H1 (cell line): ENCODE results near the gene LVRN. TPM values are rescaled to one million over a fixed set of nuclear protein-coding genes. Genes with fewer than 3 reads are reported as not detected.
A peak's percentile ranks its signal among the peaks of the same experiment; 100 is the strongest.

Source experiments
- CTCF ChIA-PET: fragments of 300-600 bp; sonication (Branson Sonifier 250); formaldehyde crosslinking; loops from one replicate; lab custom pipeline; 2021; ENCODE audit not compliant: partially characterized antibody; lab: Charles Lee
- POLR2A ChIA-PET: fragments of 300-600 bp; sonication (Branson Sonifier 250); formaldehyde crosslinking; loops from one replicate; lab custom pipeline; 2021; ENCODE audit warnings: inconsistent platforms; ENCODE audit not compliant: partially characterized antibody; lab: Charles Lee
- DNase-seq, 2 experiments: peaks; one replicate each; pipeline versions ENCODE4 v3.0.0 to v3.0.0-alpha.2; 2010 to 2022; ENCODE audit warnings: low spot score in 2 of 2, low read depth in 1 of 2, mixed read lengths in 1 of 2
- FAIRE-seq: peaks from 2 replicates; lab custom pipeline; 2011; peaks lifted over from hg19 to GRCh38; lab: Jason Lieb, UNC
- H2AFZ ChIP-seq: 2 replicates; pipeline ENCODE4 v1.8.1; 2012; ENCODE audit warnings: low read length, inconsistent platforms
- H2AK5ac ChIP-seq: 2 replicates; pipeline ENCODE4 v1.6.1; 2013; ENCODE audit warnings: low read depth, low read length
- H2BK120ac ChIP-seq: replicated peaks from 2 replicates; pipeline ENCODE3; 2013; ENCODE audit warnings: low read depth, low read length, inconsistent platforms
- H2BK12ac ChIP-seq: 2 replicates; pipeline ENCODE4 v1.6.1; 2013; ENCODE audit warnings: low read depth, low read length
- H2BK15ac ChIP-seq: 2 replicates; pipeline ENCODE4 v1.6.1; 2013; ENCODE audit warnings: low read length
- H2BK20ac ChIP-seq: 2 replicates; pipeline ENCODE4 v1.6.1; 2013; ENCODE audit warnings: low read length
- H2BK5ac ChIP-seq: 2 replicates; pipeline ENCODE4 v1.6.1; 2013; ENCODE audit warnings: low read depth, low read length
- H3K14ac ChIP-seq: 2 replicates; pipeline ENCODE4 v1.6.1; 2013; ENCODE audit warnings: inconsistent platforms; ENCODE audit not compliant: insufficient read length
- H3K18ac ChIP-seq: 2 replicates; pipeline ENCODE4 v1.6.1; 2013; ENCODE audit warnings: low read length; ENCODE audit errors: extremely low read depth
- H3K23ac ChIP-seq: 2 replicates; pipeline ENCODE4 v1.6.1; 2013; ENCODE audit warnings: inconsistent platforms; ENCODE audit not compliant: insufficient read length
- H3K23me2 ChIP-seq: 2 replicates; pipeline ENCODE4 v1.6.1; 2013; ENCODE audit warnings: low read depth, low read length
- H3K27ac ChIP-seq: 2 replicates; pipeline ENCODE4 v1.6.1; 2011; ENCODE audit warnings: low read depth, low read length, inconsistent platforms
- H3K27me3 ChIP-seq, 4 experiments: replicated peaks in 1 of 4; 1 replicate in 1 of 4; 2 replicates in 3 of 4; pipeline versions ENCODE4 v1.6.1 to v1.8.1; 2011 to 2013; ENCODE audit warnings: low read length in 3 of 4, mild to moderate bottlenecking in 3 of 4, inconsistent platforms in 2 of 4, mixed read lengths in 2 of 4, moderate library complexity in 1 of 4; ENCODE audit not compliant: control insufficient read depth in 3 of 4, insufficient read depth in 3 of 4; ENCODE audit errors: extremely low read depth in 1 of 4
- H3K36me3 ChIP-seq, 4 experiments: 2 replicates each; pipeline versions ENCODE4 v1.6.1 to v1.8.1; 2011 to 2013; ENCODE audit warnings: mild to moderate bottlenecking in 4 of 4, low read length in 3 of 4, moderate library complexity in 2 of 4, control low read depth in 1 of 4, inconsistent platforms in 1 of 4; ENCODE audit not compliant: insufficient read depth in 4 of 4, control insufficient read depth in 2 of 4
- H3K4ac ChIP-seq: replicated peaks from 2 replicates; pipeline ENCODE3; 2013; ENCODE audit warnings: low read length, low read depth, mixed read lengths, inconsistent platforms; ENCODE audit not compliant: insufficient read length
- H3K4me1 ChIP-seq, 4 experiments: replicated peaks in 1 of 4; 1 replicate in 1 of 4; 2 replicates in 3 of 4; pipeline versions ENCODE4 v1.6.1 to v1.8.1; 2011 to 2013; ENCODE audit warnings: low read length in 3 of 4, inconsistent platforms in 2 of 4, mixed read lengths in 1 of 4; ENCODE audit not compliant: insufficient read depth in 4 of 4, control insufficient read depth in 3 of 4
- H3K4me2 ChIP-seq, 2 experiments: 2 replicates each; pipeline versions ENCODE4 v1.6.1 to v1.8.1; 2011 to 2013; ENCODE audit warnings: low read depth in 2 of 2, low read length in 2 of 2, control low read depth in 1 of 2, inconsistent platforms in 1 of 2, mild to moderate bottlenecking in 1 of 2; ENCODE audit not compliant: insufficient read depth in 1 of 2
- H3K4me3 ChIP-seq, 4 experiments: fragments of 200-600, 300-600 bp in 1 of 4; sonication (generic), shearing (Covaris generic), sonication (Bioruptor Twin) in 1 of 4; 2 replicates each; pipeline versions ENCODE4 v1.5.1 to v1.8.1; 2011 to 2016; ENCODE audit warnings: low read length in 4 of 4, low read depth in 3 of 4, control low read depth in 2 of 4, inconsistent platforms in 2 of 4, mild to moderate bottlenecking in 2 of 4, mixed read lengths in 1 of 4, moderate library complexity in 1 of 4; ENCODE audit not compliant: insufficient read depth in 2 of 4; ENCODE audit errors: extremely low read depth in 1 of 4
- H3K56ac ChIP-seq: replicated peaks from 2 replicates; pipeline ENCODE3; 2013; ENCODE audit warnings: low read depth, mild to moderate bottlenecking, mixed read lengths, low read length, inconsistent platforms; ENCODE audit not compliant: insufficient read length
- H3K79me1 ChIP-seq: 2 replicates; pipeline ENCODE4 v1.6.1; 2013; ENCODE audit warnings: low read depth, low read length, control low read depth
- H3K79me2 ChIP-seq, 2 experiments: 2 replicates each; pipeline versions ENCODE4 v1.6.1 to v1.8.1; 2012 to 2013; ENCODE audit warnings: low read length in 2 of 2, mild to moderate bottlenecking in 2 of 2, inconsistent platforms in 1 of 2; ENCODE audit not compliant: insufficient read depth in 2 of 2, control insufficient read depth in 1 of 2
- H3K9ac ChIP-seq, 4 experiments: replicated peaks in 1 of 4; 1 replicate in 1 of 4; 2 replicates in 3 of 4; pipeline versions ENCODE4 v1.6.1 to v1.8.1; 2011 to 2013; ENCODE audit warnings: low read depth in 3 of 4, low read length in 3 of 4, control low read depth in 2 of 4, mild to moderate bottlenecking in 2 of 4, moderate library complexity in 2 of 4, inconsistent platforms in 1 of 4; ENCODE audit errors: extremely low read depth in 1 of 4
- H3K9me3 ChIP-seq, 2 experiments: 2 replicates each; pipeline versions ENCODE4 v1.6.1 to v1.8.1; 2012 to 2013; ENCODE audit warnings: mild to moderate bottlenecking in 2 of 2, moderate library complexity in 2 of 2, control low read depth in 1 of 2, inconsistent platforms in 1 of 2, low read depth in 1 of 2, low read length in 1 of 2, mixed read lengths in 1 of 2; ENCODE audit not compliant: insufficient read depth in 2 of 2
- H4K20me1 ChIP-seq, 2 experiments: replicated peaks in 1 of 2; 2 replicates each; pipeline versions ENCODE3 to v1.8.1; 2011 to 2013; ENCODE audit warnings: inconsistent platforms in 2 of 2, low read length in 2 of 2, mild to moderate bottlenecking in 1 of 2; ENCODE audit not compliant: insufficient read depth in 2 of 2, control insufficient read depth in 1 of 2
- H4K5ac ChIP-seq: 2 replicates; pipeline ENCODE4 v1.6.1; 2013; ENCODE audit warnings: low read length, low read depth, mixed read lengths, inconsistent platforms; ENCODE audit not compliant: insufficient read length
- H4K8ac ChIP-seq: 2 replicates; pipeline ENCODE4 v1.8.0; 2013; ENCODE audit warnings: mild to moderate bottlenecking, moderate library complexity, low read length, inconsistent platforms; ENCODE audit not compliant: insufficient read depth; ENCODE audit errors: extremely low read depth
- H4K91ac ChIP-seq: replicated peaks from 2 replicates; pipeline ENCODE3; 2013; ENCODE audit warnings: low read length, mixed read lengths, inconsistent platforms; ENCODE audit not compliant: insufficient read length
- TAF1 ChIP-seq: IDR thresholded peaks from 2 replicates; pipeline ENCODE4 v1.6.1; 2011; ENCODE audit warnings: mild to moderate bottlenecking, low read depth, low read length
- WGBS, 2 experiments: shearing (Covaris generic) in 1 of 2; methylation state at CpG; one replicate each; pipeline versions ENCODE4 v1.1.6 to v1.1.7; 2013 to 2015; ENCODE audit warnings: low lambda C conversion rate in 2 of 2, mixed read lengths in 2 of 2, inconsistent platforms in 1 of 2, low coverage in 1 of 2, missing lambda C conversion rate in 1 of 2; ENCODE audit not compliant: insufficient replicate concordance in 2 of 2, insufficient coverage in 1 of 2, insufficient read length in 1 of 2; ENCODE audit errors: extremely low coverage in 1 of 2, missing lambda C conversion rate in 1 of 2; 5-methylcytosine and 5-hydroxymethylcytosine counted together
- polyA plus RNA-seq, 7 experiments: library from polyadenylated mRNA; depleted of rRNA in 3 of 7; stranded (reverse) in 5 of 7; unstranded in 2 of 7; fragments of >200 nt in 5 of 7; fragments of 200-250 nt in 2 of 7; gene quantifications; 1 replicate in 5 of 7; 2 replicates in 1 of 7; 4 replicates in 1 of 7; pipeline versions ENCODE4 v1.2.1 to v1.2.3, GENCODE V29; 2011 to 2013; ENCODE audit warnings: missing spikeins in 2 of 7, mixed read lengths in 2 of 7
- total RNA-seq: library from RNA; stranded (reverse); fragmentation: NEBNext Ultra II Directional; extraction: Animal tissue kit (Norgen Biotek cat#: 25700); gene quantifications from 2 replicates; pipeline ENCODE4 v1.2.1, GENCODE V29; 2021

Gene LVRN
- total and polyA plus RNA-seq, 2 of the 8 experiments (the other 6 are each of a cell fraction or from before 2014, with no cell fraction given): 0.08 to 0.09 TPM

DNA sequence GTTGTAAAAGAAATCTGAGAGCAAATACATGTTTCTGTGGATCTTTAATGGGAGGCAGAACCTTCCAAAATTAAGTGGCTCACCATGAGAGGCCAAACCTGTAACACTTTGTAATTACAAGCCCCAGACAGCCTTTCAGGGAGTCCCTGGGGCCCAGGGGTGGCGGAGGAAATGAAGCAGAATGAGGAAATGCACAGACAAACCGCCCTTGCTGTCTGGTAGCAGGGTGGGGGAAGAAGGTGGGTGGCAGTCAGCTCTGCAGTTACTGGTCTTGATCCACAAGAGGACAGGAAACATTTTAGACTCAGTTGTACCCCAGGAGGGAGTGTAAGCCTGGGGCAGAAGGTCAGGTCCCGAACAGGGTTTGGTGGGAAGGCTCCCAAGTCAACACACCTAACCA is 76.5 kb downstream of the LVRN start:
- no peak overlapping the region for H2BK20ac ChIP-seq
- no peak overlapping the region for H4K5ac ChIP-seq
- no peak overlapping the region for H3K4ac ChIP-seq
- FAIRE-seq (no peak), DNase-seq (no peak)
- no peaks in the 10 kb centered on the region for H3K36me3 ChIP-seq
- ChIA-PET CTCF (interaction anchor here (1.0 to 1.2 kb wide), 3 partner anchors 30 to 404 kb away, joined by 3 to 4 read pairs (median 3); no protein-coding TSS in a partner anchor), POLR2A (no interaction called here)
- no peaks in the 10 kb centered on the region for H3K79me1 ChIP-seq
- WGBS, 2 experiments: 88% methylated on average over 3 of the region's 3 CpGs; no CpG with 5 or more reads in 1 of the 2 experiments
- no peaks in the 10 kb centered on the region for H4K20me1 ChIP-seq
- H2BK120ac ChIP-seq: no peak overlapping the region
- no peak overlapping the region for H2BK15ac ChIP-seq
- H4K91ac ChIP-seq: no peak overlapping the region
- H4K8ac ChIP-seq: no peak overlapping the region
- H3K14ac ChIP-seq: no peak overlapping the region
- H3K4me2 ChIP-seq: no peak overlapping the region
- no peak overlapping the region for H3K9ac ChIP-seq
- no peaks in the 10 kb centered on the region for H3K9me3 ChIP-seq
- no peak overlapping the region for H3K56ac ChIP-seq
- no peaks in the 10 kb centered on the region for H3K23me2 ChIP-seq
- no peaks in the 10 kb centered on the region; a peak in 1 of 7 replicates for H3K27me3 ChIP-seq
- H2BK12ac ChIP-seq: no peak overlapping the region
- no peak overlapping the region for H3K27ac ChIP-seq
- H3K4me3 ChIP-seq: no peak overlapping the region
- peak overlapping the region; percentile 70 for H2AFZ ChIP-seq
- no peaks in the 10 kb centered on the region for H3K79me2 ChIP-seq
- H2BK5ac ChIP-seq: no peak overlapping the region
- H2AK5ac ChIP-seq: no peak overlapping the region
- peaks cover 0 to 6% (median 0%) of the 10 kb centered on the region in 4 experiments; a peak in 1 of 7 replicates for H3K4me1 ChIP-seq
- 0 out of 2 replicates have a peak overlapping the region, but pooled peaks have one; percentile 14 for H3K18ac ChIP-seq
- H3K23ac ChIP-seq: no peak overlapping the region
- no peak for TF ChIP-seq TAF1
